Fibroblast of peridontal ligament (primary cell): ENCODE measurements around the gene NR5A2.

Experiments
- DNase-seq: peaks from one replicate; pipeline ENCODE4 v3.0.0-alpha.2; 2010; ENCODE audit errors: extremely low read depth

The NR5A2 gene

GRCh38 chr1:200198236-200198635 lies 170.7 kb downstream of the NR5A2 start:
- DNase-seq = no peak

GRCh38 chr1:200205216-200205995 lies 177.9 kb downstream of the NR5A2 start:
- no peak for DNase-seq

- peak; percentile 62 for DNase-seq
Observed at GRCh38 chr1:200206340-200206739, 178.8 kb downstream of the NR5A2 start.

- no peak for DNase-seq
Observed at GRCh38 chr1:200206761-200207160, 179.3 kb downstream of the NR5A2 start.

- DNase-seq = peak; percentile 49
Observed at GRCh38 chr1:200207711-200208126, 180.2 kb downstream of the NR5A2 start.

GRCh38 chr1:200211157-200211556 lies 183.6 kb downstream of the NR5A2 start:
- DNase-seq = peak; percentile 56

GRCh38 chr1:200213392-200213791 lies 185.9 kb downstream of the NR5A2 start:
- DNase-seq = no peak

- DNase-seq = no peak
Observed at GRCh38 chr1:200213921-200214320, 186.4 kb downstream of the NR5A2 start.

- no peak for DNase-seq
Observed at GRCh38 chr1:200215350-200215749, 187.8 kb downstream of the NR5A2 start.

- no peak for DNase-seq
Observed at GRCh38 chr1:200217703-200218102, 190.2 kb downstream of the NR5A2 start.

GRCh38 chr1:200221614-200222282 lies 194.2 kb downstream of the NR5A2 start:
- no peak for DNase-seq

GRCh38 chr1:200223207-200223606 lies 195.7 kb downstream of the NR5A2 start:
- no peak for DNase-seq

- no peak for DNase-seq
Observed at GRCh38 chr1:200223613-200224012, 196.1 kb downstream of the NR5A2 start.

GRCh38 chr1:200224315-200224714 lies 196.8 kb downstream of the NR5A2 start:
- DNase-seq = peak; percentile 77

- no peak for DNase-seq
Observed at GRCh38 chr1:200226268-200226968, 198.9 kb downstream of the NR5A2 start.

- DNase-seq = no peak
Observed at GRCh38 chr1:200226969-200227303, 199.4 kb downstream of the NR5A2 start.
